ENCODE measurements around the gene EXD3. TPM values are rescaled to one million over a fixed set of nuclear protein-coding genes. Genes with fewer than 3 reads are reported as not detected.

Gene EXD3
- total and polyA plus RNA-seq, 9 of the 15 experiments (the other 6 are each of a cell fraction or from before 2014, with no cell fraction given), result 0.29 to 12.5 (median 3.9) TPM

GRCh38 chr9:137383081-137383783 lies 39.7 kb downstream of the EXD3 start (continued):
- TF ChIP-seq ZNF140 (CRISPR knock-in tag; IDR thresholded peaks at IDR 0.05), result no peak
- TF ChIP-seq NCOR1 (IDR thresholded peaks at IDR 0.05), result peak; percentile 68
- TF ChIP-seq ZNF561 (CRISPR knock-in tag; conservative IDR thresholded peaks at IDR 0.05), result no peak
- no peak for TF ChIP-seq ZNF431 (CRISPR knock-in tag; IDR thresholded peaks at IDR 0.05)
- no peak for TF ChIP-seq PHF8 (IDR thresholded peaks at IDR 0.05; ENCODE audit: borderline replicate concordance, low read length)
- TF ChIP-seq HSF4 (CRISPR knock-in tag; IDR thresholded peaks at IDR 0.05; ENCODE audit: borderline replicate concordance), result no peak
- TF ChIP-seq MBD2 (IDR thresholded peaks at IDR 0.05; ENCODE audit: borderline replicate concordance, low read depth), result no peak
- TF ChIP-seq NUFIP1 (IDR thresholded peaks at IDR 0.05; ENCODE audit: partially characterized antibody), result no peak
- no peak for TF ChIP-seq ZNF507 (tag; conservative IDR thresholded peaks at IDR 0.05)
- no peak for TF ChIP-seq POLR3A (IDR thresholded peaks at IDR 0.05; ENCODE audit: borderline replicate concordance, extremely low read depth, insufficient read depth, insufficient read length)
- TF ChIP-seq CC2D1A (IDR thresholded peaks at IDR 0.05), result no peak
- no peak for TF ChIP-seq HDAC1 (IDR thresholded peaks at IDR 0.05)
- peak; percentile 32; the same call in 1 of the 2 replicates for TF ChIP-seq L3MBTL2 (IDR thresholded peaks at IDR 0.05)
- peak; percentile 49 for TF ChIP-seq CXXC5 (CRISPR knock-in tag; IDR thresholded peaks at IDR 0.05)
- no peak for TF ChIP-seq ZBTB34 (CRISPR knock-in tag; IDR thresholded peaks at IDR 0.05)
- TF ChIP-seq ZNF395 (CRISPR knock-in tag; IDR thresholded peaks at IDR 0.05), result no peak
- TF ChIP-seq SMAD4 (CRISPR knock-in tag; conservative IDR thresholded peaks at IDR 0.05), result 0 out of 2 replicates have a peak, but pooled peaks have one; percentile 43
- peak; percentile 21; the same call in 1 of the 2 replicates for TF ChIP-seq SMARCE1 (IDR thresholded peaks at IDR 0.05)
- no peak for TF ChIP-seq KLF13 (tag; IDR thresholded peaks at IDR 0.05; ENCODE audit: borderline replicate concordance, low read depth)
- TF ChIP-seq KDM1A (IDR thresholded peaks at IDR 0.05), result no peak
- TF ChIP-seq ZKSCAN3 (CRISPR knock-in tag; IDR thresholded peaks at IDR 0.05), result no peak
- TF ChIP-seq CREB3 (tag; conservative IDR thresholded peaks at IDR 0.05; ENCODE audit: low read depth), result no peak
- TF ChIP-seq LARP7 (IDR thresholded peaks at IDR 0.05), result no peak
- no peak for TF ChIP-seq FOSL1 (tag; conservative IDR thresholded peaks at IDR 0.05)
- no peak for TF ChIP-seq CBX2 (IDR thresholded peaks at IDR 0.05; ENCODE audit: insufficient read depth, low read length, poor library complexity, severe bottlenecking)
- TF ChIP-seq TSC22D4 (tag; IDR thresholded peaks at IDR 0.05), result no peak
- peak; percentile 75; the same call in 1 of the 2 replicates for TF ChIP-seq ZBTB7A (IDR thresholded peaks at IDR 0.05; ENCODE audit: borderline replicate concordance, control insufficient read depth, low read depth, low read length)
